PC-3 (cell line): Measurements from ENCODE around the gene GNG14.

ENCODE experiments used
- CTCF ChIP-seq: fragments of 300-600 bp; sonication (generic); conservative IDR thresholded peaks from 2 replicates; pipeline ENCODE4 v1.5.1; 2017; ENCODE audit warnings: antibody characterized with exemption, low read depth, mild to moderate bottlenecking, low read length
- EZH2 ChIP-seq: fragments of 300-600 bp; sonication (generic); IDR thresholded peaks from one replicate; pipeline ENCODE4 v1.6.1; 2017; ENCODE audit warnings: antibody characterized with exemption, mild to moderate bottlenecking, low read length; ENCODE audit not compliant: unreplicated experiment

GRCh38 chr19:12703046-12703445 lies 15.2 kb downstream of the GNG14 start:
- no peak for TF ChIP-seq CTCF
- TF ChIP-seq EZH2 = no peak
